SK-N-SH (cell line): ENCODE measurements around the gene MAN1A1. TPM values are rescaled to one million over a fixed set of nuclear protein-coding genes. Genes with fewer than 3 reads are reported as not detected.

Experiments
- CTCF ChIA-PET: fragments of 300-600, 350-600 bp; formaldehyde crosslinking; extraction: SDS; loops from one replicate; lab custom pipeline; 2021; lab: Yijun Ruan, JAX
- POLR2A ChIA-PET: fragments of 350-600 bp; sonication (Branson Sonifier 250); formaldehyde crosslinking; extraction: SDS; loops from one replicate; lab custom pipeline; 2020; ENCODE audit warnings: antibody characterized with exemption, inconsistent platforms; lab: Yijun Ruan, JAX
- DNase-seq: peaks from one replicate; pipeline ENCODE4 v3.0.0; 2012
- H2AFZ ChIP-seq: fragments of 200-600 bp; sonication (generic); 2 replicates; pipeline ENCODE4 v1.8.1; 2016; ENCODE audit warnings: antibody characterized with exemption, mild to moderate bottlenecking, low read depth
- H3F3A ChIP-seq: fragments of 200-600 bp; sonication (generic); replicated peaks from 2 replicates; pipeline ENCODE3; 2016; ENCODE audit warnings: antibody characterized with exemption, mild to moderate bottlenecking; ENCODE audit not compliant: insufficient read depth
- H3K27ac ChIP-seq, 2 experiments: fragments of 200-500 bp in 1 of 2; fragments of 200-600 bp in 1 of 2; sonication (Bioruptor generic) in 1 of 2; sonication (generic), shearing (Covaris generic) in 1 of 2; 2 replicates each; pipeline versions ENCODE4 v1.5.1 to v1.6.1; 2014 to 2016; ENCODE audit warnings: low read depth in 2 of 2, inconsistent platforms in 1 of 2, low read length in 1 of 2, mild to moderate bottlenecking in 1 of 2, mixed read lengths in 1 of 2
- H3K27me3 ChIP-seq: fragments of 200-600 bp; sonication (generic), shearing (Covaris generic); 2 replicates; pipeline ENCODE4 v1.6.1; 2016; ENCODE audit warnings: mixed run types; ENCODE audit not compliant: insufficient read depth
- H3K36me3 ChIP-seq, 2 experiments: fragments of 200-500 bp in 1 of 2; fragments of 200-600 bp in 1 of 2; sonication (Bioruptor generic) in 1 of 2; sonication (generic) in 1 of 2; replicated peaks in 1 of 2; 2 replicates each; pipeline versions ENCODE3 to v1.5.1; 2014 to 2016; ENCODE audit warnings: low read length in 1 of 2, mild to moderate bottlenecking in 1 of 2; ENCODE audit not compliant: insufficient read depth in 2 of 2, control insufficient read depth in 1 of 2
- H3K4me1 ChIP-seq, 2 experiments: fragments of 200-500 bp in 1 of 2; fragments of 200-600 bp in 1 of 2; sonication (Bioruptor generic) in 1 of 2; sonication (generic), shearing (Covaris generic) in 1 of 2; 2 replicates each; pipeline versions ENCODE4 v1.5.1 to v1.6.1; 2014 to 2016; ENCODE audit warnings: low read depth in 1 of 2, low read length in 1 of 2, mixed run types in 1 of 2; ENCODE audit not compliant: insufficient read depth in 2 of 2, control insufficient read depth in 1 of 2
- H3K4me2 ChIP-seq: fragments of 200-600 bp; sonication (generic), shearing (Covaris generic); 2 replicates; pipeline ENCODE4 v1.6.1; 2017; ENCODE audit warnings: mixed run types
- H3K4me3 ChIP-seq, 2 experiments: fragments of 200-500 bp in 1 of 2; fragments of 200-600 bp in 1 of 2; sonication (Bioruptor generic) in 1 of 2; sonication (generic), shearing (Covaris generic) in 1 of 2; 2 replicates each; pipeline versions ENCODE4 v1.5.1 to v1.8.1; 2014 to 2016; ENCODE audit warnings: low read depth in 2 of 2, inconsistent platforms in 1 of 2, low read length in 1 of 2, mild to moderate bottlenecking in 1 of 2, mixed read lengths in 1 of 2, moderate library complexity in 1 of 2
- H3K79me2 ChIP-seq: fragments of 200-600 bp; sonication (generic); 2 replicates; pipeline ENCODE4 v1.8.1; 2017; ENCODE audit warnings: mild to moderate bottlenecking; ENCODE audit not compliant: insufficient read depth
- H3K9ac ChIP-seq: fragments of 200-600 bp; sonication (generic); 2 replicates; pipeline ENCODE4 v1.6.1; 2017; ENCODE audit warnings: mixed run types
- H3K9me2 ChIP-seq: fragments of 200-600 bp; sonication (generic); 2 replicates; pipeline ENCODE4 v1.6.1; 2017; ENCODE audit warnings: mixed run types
- H3K9me3 ChIP-seq: fragments of 200-600 bp; sonication (generic); 2 replicates; pipeline ENCODE4 v1.6.1; 2017; ENCODE audit warnings: mixed run types, mild to moderate bottlenecking, moderate library complexity
- H4K20me1 ChIP-seq: fragments of 200-600 bp; sonication (generic); 2 replicates; pipeline ENCODE4 v1.6.1; 2017; ENCODE audit warnings: mild to moderate bottlenecking, mixed run types; ENCODE audit not compliant: insufficient read depth
- CHD2 ChIP-seq: fragments of 150-350 bp; IDR thresholded peaks from 2 replicates; pipeline ENCODE4 v1.6.1; 2018; ENCODE audit warnings: low read length; ENCODE audit not compliant: partially characterized antibody
- CTCF ChIP-seq: fragments of 200-600 bp; sonication (generic); IDR thresholded peaks from 2 replicates; pipeline ENCODE4 v1.6.1; 2017; ENCODE audit warnings: antibody characterized with exemption, mild to moderate bottlenecking, moderate library complexity
- ELF1 ChIP-seq: IDR thresholded peaks from 2 replicates; pipeline ENCODE4 v1.4.0; 2012
- FOSL2 ChIP-seq: IDR thresholded peaks from 2 replicates; pipeline ENCODE4 v1.4.0; 2012; ENCODE audit warnings: low read depth, mild to moderate bottlenecking, moderate library complexity, borderline replicate concordance
- IRF3 ChIP-seq: fragments of 150-350 bp; IDR thresholded peaks from 2 replicates; pipeline ENCODE4 v1.6.1; 2016; ENCODE audit warnings: mild to moderate bottlenecking, low read depth, low read length
- JUND ChIP-seq: IDR thresholded peaks from 2 replicates; pipeline ENCODE4 v1.4.0; 2012
- MXI1 ChIP-seq: IDR thresholded peaks from 2 replicates; pipeline ENCODE4 v1.6.1; 2012; ENCODE audit warnings: mild to moderate bottlenecking, low read depth, low read length, improper control_type of control experiment
- NFIC ChIP-seq: IDR thresholded peaks from 2 replicates; pipeline ENCODE4 v1.4.0; 2012; ENCODE audit warnings: borderline replicate concordance
- RAD21 ChIP-seq: IDR thresholded peaks from 2 replicates; pipeline ENCODE4 v1.6.1; 2012; ENCODE audit warnings: mild to moderate bottlenecking, low read length
- RCOR1 ChIP-seq: fragments of 150-350 bp; IDR thresholded peaks from 2 replicates; pipeline ENCODE4 v1.6.1; 2017; ENCODE audit warnings: antibody characterized with exemption, low read length
- REST ChIP-seq: IDR thresholded peaks from 2 replicates; pipeline ENCODE4 v1.6.1; 2012; ENCODE audit warnings: mild to moderate bottlenecking, low read depth, low read length, moderate library complexity
- RFX5 ChIP-seq: IDR thresholded peaks from 2 replicates; pipeline ENCODE4 v1.6.1; 2012; ENCODE audit warnings: mild to moderate bottlenecking, improper control_type of control experiment, low read length
- SMC3 ChIP-seq: IDR thresholded peaks from 2 replicates; pipeline ENCODE4 v1.6.1; 2012; ENCODE audit warnings: low read depth, low read length, improper control_type of control experiment
- TEAD4 ChIP-seq: IDR thresholded peaks from 2 replicates; pipeline ENCODE4 v1.4.0; 2012; ENCODE audit warnings: mild to moderate bottlenecking, borderline replicate concordance; ENCODE audit not compliant: insufficient read depth
- WGBS: methylation state at CpG from one replicate; pipeline ENCODE4 v1.1.6; 2017; ENCODE audit warnings: low lambda C conversion rate; 5-methylcytosine and 5-hydroxymethylcytosine counted together
- polyA plus RNA-seq, 3 experiments: library from polyadenylated mRNA; depleted of rRNA; stranded (reverse); fragments of >200 nt; gene quantifications; 2 replicates each; pipeline ENCODE4 v1.2.3, GENCODE V29; 2012

MAN1A1 gene
- polyA plus RNA-seq, 1 of the 3 experiments (the other 2 are of a cell fraction): 28.0 TPM

- no peak overlapping the region for H3K27ac ChIP-seq
- no peak for DNase-seq
- H4K20me1 ChIP-seq: no peaks in the 10 kb centered on the region
- CTCF ChIA-PET: interaction anchor here (1.3 kb wide), 1 partner anchor 9 kb away, joined by 3 read pairs; no protein-coding TSS in a partner anchor
- H3K9me2 ChIP-seq: no peaks in the 10 kb centered on the region
- no peak overlapping the region for H3K4me2 ChIP-seq
- H3K4me1 ChIP-seq: no peaks in the 10 kb centered on the region; a peak in 1 of 4 replicates
- no peak overlapping the region for H2AFZ ChIP-seq
- TF ChIP-seq NFIC (no peak), RAD21 (no peak), MXI1 (no peak), FOSL2 (no peak)
- H3K36me3 ChIP-seq: no peaks in the 10 kb centered on the region
- H3K79me2 ChIP-seq: no peaks in the 10 kb centered on the region
- H3K27me3 ChIP-seq: no peaks in the 10 kb centered on the region
- no peaks in the 10 kb centered on the region for H3F3A ChIP-seq
- POLR2A ChIA-PET: no interaction called here
- H3K9me3 ChIP-seq: no peaks in the 10 kb centered on the region
- no peak overlapping the region for H3K9ac ChIP-seq
- no peak overlapping the region for H3K4me3 ChIP-seq
- 83% methylated on average over 3 of the region's 3 CpGs for WGBS
Measured at GRCh38 chr6:119166024-119166784, 183.4 kb downstream of the MAN1A1 start.

- no peaks in the 10 kb centered on the region for H3K4me1 ChIP-seq
- ChIA-PET POLR2A (no interaction called here), CTCF (no interaction called here)
- no peak overlapping the region for H2AFZ ChIP-seq
- H4K20me1 ChIP-seq: no peaks in the 10 kb centered on the region
- H3K79me2 ChIP-seq: no peaks in the 10 kb centered on the region
- no peaks in the 10 kb centered on the region for H3K27me3 ChIP-seq
- H3K4me3 ChIP-seq: no peak overlapping the region
- no peak overlapping the region for H3K27ac ChIP-seq
- no peak overlapping the region for H3K9ac ChIP-seq
- no peak overlapping the region for H3K4me2 ChIP-seq
- TF ChIP-seq MXI1 (no peak), CHD2 (no peak), NFIC (no peak), IRF3 (no peak), ELF1 (no peak), TEAD4 (no peak), CTCF (no peak), JUND (no peak), RCOR1 (no peak), SMC3 (no peak), REST (no peak), RFX5 (no peak)
- no peaks in the 10 kb centered on the region for H3K9me3 ChIP-seq
- no peak for DNase-seq
- H3F3A ChIP-seq: no peaks in the 10 kb centered on the region
- H3K9me2 ChIP-seq: no peaks in the 10 kb centered on the region
- H3K36me3 ChIP-seq: no peaks in the 10 kb centered on the region
- WGBS: 86% methylated on average over 8 of the region's 8 CpGs
Measured at GRCh38 chr6:119163006-119163405, 186.6 kb downstream of the MAN1A1 start.
